G401.6 (cell line): ENCODE results near the gene PCSK5.

ENCODE experiments used
- FAIRE-seq: peaks from 2 replicates; lab custom pipeline; 2012; peaks lifted over from hg19 to GRCh38; lab: Jason Lieb, UNC

The PCSK5 gene

GRCh38 chr9:75921391-75922127 is 31.1 kb downstream of the PCSK5 start:
- FAIRE-seq = no peak

GRCh38 chr9:75926385-75926784 is 35.9 kb downstream of the PCSK5 start:
- no peak for FAIRE-seq

GRCh38 chr9:75927356-75927755 is 36.9 kb downstream of the PCSK5 start:
- FAIRE-seq = no peak

GRCh38 chr9:75930190-75930589 is 39.7 kb downstream of the PCSK5 start:
- no peak for FAIRE-seq

GRCh38 chr9:75930730-75931321 is 40.4 kb downstream of the PCSK5 start:
- no peak for FAIRE-seq

GRCh38 chr9:75933982-75934381 is 43.5 kb downstream of the PCSK5 start:
- no peak for FAIRE-seq

GRCh38 chr9:75935591-75935990 is 45.1 kb downstream of the PCSK5 start:
- no peak for FAIRE-seq

- no peak for FAIRE-seq
Measured at GRCh38 chr9:75937521-75938258, 47.2 kb downstream of the PCSK5 start.

GRCh38 chr9:75938946-75939345 is 48.5 kb downstream of the PCSK5 start:
- FAIRE-seq = no peak

GRCh38 chr9:75939536-75940111 is 49.2 kb downstream of the PCSK5 start:
- FAIRE-seq = no peak

GRCh38 chr9:75941066-75941465 is 50.6 kb downstream of the PCSK5 start:
- FAIRE-seq = no peak

GRCh38 chr9:75941577-75942311 is 51.3 kb downstream of the PCSK5 start:
- no peak for FAIRE-seq

- FAIRE-seq = no peak
Measured at GRCh38 chr9:75946766-75947165, 56.3 kb downstream of the PCSK5 start.

GRCh38 chr9:75947233-75947632 is 56.8 kb downstream of the PCSK5 start:
- no peak for FAIRE-seq

GRCh38 chr9:75950998-75951397 is 60.5 kb downstream of the PCSK5 start:
- no peak for FAIRE-seq

GRCh38 chr9:75953218-75953617 is 62.7 kb downstream of the PCSK5 start:
- no peak for FAIRE-seq

- no peak for FAIRE-seq
Measured at GRCh38 chr9:75956161-75956560, 65.7 kb downstream of the PCSK5 start.

GRCh38 chr9:75957116-75957515 is 66.6 kb downstream of the PCSK5 start:
- FAIRE-seq = no peak

- FAIRE-seq = no peak
Measured at GRCh38 chr9:75958226-75958625, 67.8 kb downstream of the PCSK5 start.

- no peak for FAIRE-seq
Measured at GRCh38 chr9:75960551-75960950, 70.1 kb downstream of the PCSK5 start.

GRCh38 chr9:75962013-75962661 is 71.7 kb downstream of the PCSK5 start:
- no peak for FAIRE-seq

- FAIRE-seq = no peak
Measured at GRCh38 chr9:75962662-75963036, 72.2 kb downstream of the PCSK5 start.
